Mucosa of gallbladder (tissue), 1 donor: ENCODE data around the gene CD93. TPM values are rescaled to one million over a fixed set of nuclear protein-coding genes. Genes with fewer than 3 reads are reported as not detected.
A peak's percentile ranks its signal among the peaks of the same experiment; 100 is the strongest.

ENCODE experiments used
- DNase-seq: peaks from one replicate; pipeline ENCODE4 v3.0.0-alpha.2; 2020; ENCODE audit warnings: low spot score
- total RNA-seq: library from RNA; stranded (reverse); gene quantifications from one replicate; pipeline ENCODE4 v1.2.1, GENCODE V29; 2021
- donor health status: DM: no; HTN: no; CAD: no.

Gene CD93
- total RNA-seq, 1 donor from 2014 or later: 38.4 TPM

DNA sequence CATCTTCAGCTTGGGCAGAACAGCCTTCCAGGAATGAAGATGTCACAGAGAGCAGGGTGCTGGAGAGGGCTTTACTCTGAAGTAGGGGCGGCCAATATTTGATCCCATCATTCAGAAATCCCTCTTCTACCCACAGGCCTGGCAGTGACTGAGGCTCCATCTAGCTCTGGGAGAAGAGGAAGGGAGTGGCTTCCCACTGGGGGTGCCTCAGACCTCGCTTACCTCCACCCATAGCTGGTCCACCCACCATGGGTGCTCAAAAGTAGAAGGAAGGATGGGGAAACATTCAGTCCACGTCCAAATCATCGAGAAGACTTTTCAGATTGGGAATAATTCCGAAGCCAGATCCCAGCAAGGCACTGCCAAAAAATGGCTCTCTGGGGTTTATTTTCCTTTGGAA, 24.9 kb downstream of the CD93 start:
- no peak for DNase-seq

DNA sequence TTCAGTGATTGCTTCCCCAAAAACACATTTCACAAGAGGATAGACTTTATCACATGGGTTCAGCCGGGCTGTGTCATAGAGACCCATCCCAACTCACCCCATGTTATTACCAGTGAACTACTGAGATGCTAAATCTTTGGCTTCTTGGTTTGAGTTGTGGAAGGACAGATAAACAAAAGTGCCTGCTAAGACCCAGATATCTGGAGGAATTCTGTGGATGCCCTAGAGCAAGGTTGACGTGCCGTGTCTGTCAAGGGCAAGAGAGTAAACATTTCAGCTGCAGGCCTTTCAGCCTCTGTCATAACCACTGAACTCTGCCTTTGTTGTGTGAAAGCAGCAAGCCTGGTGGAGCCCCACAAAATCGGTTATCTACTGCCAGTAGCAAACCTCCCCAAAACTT, 25.5 kb downstream of the CD93 start:
- DNase-seq: no peak

- DNase-seq: no peak
Measured at GRCh38 chr20:23059846-23060245, 26.3 kb downstream of the CD93 start.

- no peak for DNase-seq
Measured at GRCh38 chr20:23059001-23059400, 27.1 kb downstream of the CD93 start.

DNA sequence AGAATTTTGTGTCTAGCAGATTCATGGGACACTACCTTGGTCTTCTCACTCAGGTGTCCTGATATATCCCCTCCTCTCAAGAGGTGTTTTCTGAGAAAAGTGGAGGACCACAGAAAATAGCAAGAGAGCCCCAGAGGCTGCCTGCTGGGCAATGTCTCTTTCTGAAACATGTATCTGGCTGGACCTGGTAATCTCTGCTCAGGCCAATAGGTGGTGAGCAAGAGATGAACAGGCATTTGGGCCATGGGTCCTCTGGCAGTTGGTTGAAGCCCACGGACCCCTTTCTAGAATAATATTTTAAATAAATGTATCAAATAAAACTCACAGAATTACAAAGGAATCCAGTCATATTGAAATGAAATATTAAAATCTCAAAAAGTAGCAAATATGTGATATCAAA, 27.9 kb downstream of the CD93 start:
- no peak for DNase-seq

DNA sequence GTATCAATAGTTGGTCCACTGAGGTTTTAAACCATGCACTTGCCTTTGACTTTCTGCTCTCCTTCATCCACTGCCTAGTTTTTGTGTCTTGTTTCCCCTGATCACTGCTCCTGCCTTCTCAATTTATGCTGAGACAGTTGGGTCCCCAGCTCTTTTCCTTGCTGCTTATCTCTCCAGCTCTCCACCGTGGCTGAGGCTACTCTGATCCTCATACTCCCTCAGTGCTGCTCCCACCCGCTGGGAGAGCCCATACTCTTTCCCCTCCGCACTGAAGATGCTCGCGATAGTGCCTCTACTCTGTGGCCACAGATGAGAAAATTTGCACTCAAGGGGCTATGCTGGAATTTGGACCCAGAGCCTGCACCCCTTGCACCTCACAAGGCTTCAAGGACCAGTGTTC, 33.2 kb downstream of the CD93 start:
- no peak for DNase-seq

GRCh38 chr20:23050847-23051627, 35.1 kb downstream of the CD93 start:
- peak; percentile 70 for DNase-seq

- DNase-seq: no peak
Measured at GRCh38 chr20:23050076-23050838, 35.9 kb downstream of the CD93 start.

- peak; percentile 53 for DNase-seq
Measured at GRCh38 chr20:23049201-23050075, 36.7 kb downstream of the CD93 start, which contains the start of gene THBD. Gene THBD (minus strand): TSS chr20:23049672. CDS start chr20:23049504, 168 bp downstream.

- peak; percentile 51 for DNase-seq
Measured at GRCh38 chr20:23048283-23049200, 37.6 kb downstream of the CD93 start.

- peak; percentile 23 for DNase-seq
Measured at GRCh38 chr20:23047738-23048214, 38.3 kb downstream of the CD93 start.

GRCh38 chr20:23047001-23047737, 39.0 kb downstream of the CD93 start:
- no peak for DNase-seq

GRCh38 chr20:23046431-23046830, 39.7 kb downstream of the CD93 start:
- DNase-seq: no peak

DNA sequence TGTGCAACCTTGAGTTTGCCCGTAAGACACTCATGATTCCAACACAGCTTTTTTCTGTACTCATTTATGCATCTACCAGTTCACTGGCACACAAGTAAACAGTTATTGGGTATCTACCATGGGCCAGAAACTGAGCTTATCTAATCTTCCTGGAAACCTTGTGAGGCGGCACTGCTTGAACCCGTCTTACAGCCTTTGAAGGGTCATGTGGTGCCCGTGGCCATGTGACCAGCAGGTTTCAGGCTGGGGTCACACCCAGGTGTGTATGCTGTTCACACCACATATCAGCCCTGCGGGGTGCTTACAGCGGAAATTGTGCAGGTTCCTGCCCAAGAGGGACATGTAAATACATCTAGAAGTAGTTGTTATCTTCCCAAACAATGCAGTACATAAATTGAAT, 42.7 kb downstream of the CD93 start:
- DNase-seq: peak; percentile 40

- DNase-seq: no peak
Measured at GRCh38 chr20:23042270-23042669, 43.9 kb downstream of the CD93 start.

GRCh38 chr20:23039885-23040508, 46.1 kb downstream of the CD93 start:
- no peak for DNase-seq

DNA sequence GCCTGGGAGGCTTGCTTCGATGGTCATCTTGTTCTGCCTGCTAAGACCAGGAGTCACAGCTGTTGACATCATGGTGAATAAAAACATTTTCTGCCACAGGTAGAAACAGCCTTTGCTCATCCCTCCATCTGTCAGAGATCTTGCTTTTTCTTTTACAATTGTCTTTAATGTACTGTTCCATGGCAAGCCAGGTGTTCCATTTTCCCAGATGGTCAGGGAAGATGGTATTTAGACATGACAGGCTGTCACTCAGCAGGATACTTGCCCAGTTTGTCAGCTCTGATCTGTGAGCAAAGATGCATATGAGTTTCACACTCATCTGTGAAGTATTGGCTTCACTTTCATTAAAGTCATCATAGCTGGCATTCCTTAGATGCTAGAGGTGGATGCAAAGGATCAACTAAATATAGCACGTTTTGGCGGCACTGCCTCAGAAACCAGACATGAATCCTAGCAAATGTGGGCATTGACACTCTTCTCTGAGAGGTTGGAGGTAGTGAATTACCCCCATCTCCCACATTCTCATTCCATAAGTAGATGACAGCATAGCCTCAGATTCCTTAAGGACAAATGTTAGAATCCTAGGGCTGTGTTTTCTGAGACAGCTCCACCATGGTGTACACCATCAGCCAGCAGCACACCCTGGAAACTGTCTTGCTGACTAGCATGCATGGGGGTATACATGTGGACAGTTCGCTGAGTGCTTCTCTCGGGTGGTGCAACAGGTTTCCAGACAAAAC, 46.8 kb downstream of the CD93 start:
- no peak for DNase-seq

DNA sequence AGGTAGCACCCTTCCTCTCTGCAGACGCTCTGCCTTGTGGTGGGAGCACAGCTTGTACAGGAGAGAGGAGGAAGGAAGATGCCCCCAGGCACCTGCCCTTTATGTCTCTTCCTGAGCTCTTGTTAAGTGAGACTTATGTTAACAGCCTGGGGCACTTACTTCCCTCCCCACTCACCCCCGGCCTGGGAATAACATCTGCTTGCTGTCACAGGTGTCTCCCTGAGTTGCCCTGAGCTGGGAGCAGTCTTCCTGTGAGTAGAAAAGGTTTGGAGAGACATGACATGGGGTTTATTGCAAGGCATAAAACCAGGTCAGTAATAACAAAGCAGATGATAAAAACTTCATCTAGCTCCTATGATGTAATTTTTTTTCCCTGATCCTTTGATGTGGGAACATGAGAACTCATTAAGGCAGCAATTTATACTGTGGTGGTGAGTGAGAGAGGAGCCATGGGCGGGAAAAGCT, 49.1 kb downstream of the CD93 start:
- DNase-seq: no peak

GRCh38 chr20:23036371-23036770, 49.8 kb downstream of the CD93 start:
- DNase-seq: no peak
